KMS-11 (cell line): ENCODE results near the gene CALN1.

Experiments
- H2AFZ ChIP-seq: fragments of 200-600 bp; sonication (generic); 2 replicates; pipeline ENCODE4 v1.6.1; 2016; ENCODE audit warnings: antibody characterized with exemption, mixed run types, low read depth
- H3K27ac ChIP-seq: fragments of 200-600 bp; sonication (generic); 2 replicates; pipeline ENCODE4 v1.6.1; 2016; ENCODE audit warnings: mild to moderate bottlenecking, mixed run types
- H3K27me3 ChIP-seq: fragments of 200-600 bp; sonication (generic); 2 replicates; pipeline ENCODE4 v1.6.1; 2017; ENCODE audit warnings: mild to moderate bottlenecking, low read depth, mixed run types, moderate library complexity; ENCODE audit not compliant: insufficient read depth
- H3K36me3 ChIP-seq: fragments of 200-600 bp; sonication (generic); 2 replicates; pipeline ENCODE4 v1.6.1; 2017; ENCODE audit warnings: mild to moderate bottlenecking, mixed run types; ENCODE audit not compliant: insufficient read depth
- H3K4me1 ChIP-seq: fragments of 200-600 bp; sonication (generic); 2 replicates; pipeline ENCODE4 v1.6.1; 2016; ENCODE audit warnings: mild to moderate bottlenecking, low read depth, mixed run types; ENCODE audit not compliant: poor library complexity, severe bottlenecking
- H3K4me2 ChIP-seq: fragments of 200-600 bp; sonication (generic); 2 replicates; pipeline ENCODE4 v1.7.0; 2016; ENCODE audit warnings: mild to moderate bottlenecking, mixed run types
- H3K4me3 ChIP-seq: fragments of 200-600 bp; sonication (generic); IDR thresholded peaks from 2 replicates; pipeline ENCODE4 v1.6.1; 2017; ENCODE audit warnings: low read depth, low read length, mixed read lengths; ENCODE audit not compliant: insufficient read depth
- H3K79me2 ChIP-seq: fragments of 200-600 bp; sonication (generic); 2 replicates; pipeline ENCODE4 v1.6.1; 2016; ENCODE audit warnings: low read depth, mixed run types; ENCODE audit not compliant: insufficient read depth
- H3K9ac ChIP-seq: fragments of 200-600 bp; sonication (generic); 2 replicates; pipeline ENCODE4 v1.6.1; 2016; ENCODE audit warnings: mild to moderate bottlenecking, mixed run types
- H4K20me1 ChIP-seq: fragments of 200-600 bp; sonication (generic); 2 replicates; pipeline ENCODE4 v1.6.1; 2016; ENCODE audit warnings: mild to moderate bottlenecking, mixed run types; ENCODE audit not compliant: insufficient read depth
- TF ChIP-seq, protein P1 (sequence below): fragments of 200-600 bp; sonication (generic); conservative IDR thresholded peaks from 2 replicates; pipeline ENCODE4 v1.6.1; 2017; ENCODE audit warnings: low read depth, mild to moderate bottlenecking, antibody characterized with exemption, low read length, moderate library complexity, mixed read lengths

CALN1 gene

DNA sequence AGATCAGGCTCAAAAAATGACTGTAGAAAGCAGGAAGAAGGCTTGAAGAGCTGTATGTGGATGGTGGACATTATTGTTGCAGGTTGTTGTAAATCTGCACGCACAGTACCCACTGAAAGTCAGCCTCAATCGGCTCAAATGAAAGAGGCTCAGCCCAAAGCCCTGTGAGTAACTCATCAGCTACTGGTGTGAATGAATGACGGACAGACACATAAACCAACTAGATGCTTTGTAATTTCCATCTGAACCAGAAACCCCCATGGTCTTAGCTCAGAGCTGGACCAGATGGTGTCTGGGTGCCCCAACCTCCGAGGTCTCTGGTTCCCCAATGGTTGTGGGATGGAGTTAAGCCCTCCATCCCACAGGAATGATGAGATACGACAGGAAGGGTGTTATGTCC, 7.4 kb downstream of the CALN1 start:
- TF ChIP-seq, protein P1, sequence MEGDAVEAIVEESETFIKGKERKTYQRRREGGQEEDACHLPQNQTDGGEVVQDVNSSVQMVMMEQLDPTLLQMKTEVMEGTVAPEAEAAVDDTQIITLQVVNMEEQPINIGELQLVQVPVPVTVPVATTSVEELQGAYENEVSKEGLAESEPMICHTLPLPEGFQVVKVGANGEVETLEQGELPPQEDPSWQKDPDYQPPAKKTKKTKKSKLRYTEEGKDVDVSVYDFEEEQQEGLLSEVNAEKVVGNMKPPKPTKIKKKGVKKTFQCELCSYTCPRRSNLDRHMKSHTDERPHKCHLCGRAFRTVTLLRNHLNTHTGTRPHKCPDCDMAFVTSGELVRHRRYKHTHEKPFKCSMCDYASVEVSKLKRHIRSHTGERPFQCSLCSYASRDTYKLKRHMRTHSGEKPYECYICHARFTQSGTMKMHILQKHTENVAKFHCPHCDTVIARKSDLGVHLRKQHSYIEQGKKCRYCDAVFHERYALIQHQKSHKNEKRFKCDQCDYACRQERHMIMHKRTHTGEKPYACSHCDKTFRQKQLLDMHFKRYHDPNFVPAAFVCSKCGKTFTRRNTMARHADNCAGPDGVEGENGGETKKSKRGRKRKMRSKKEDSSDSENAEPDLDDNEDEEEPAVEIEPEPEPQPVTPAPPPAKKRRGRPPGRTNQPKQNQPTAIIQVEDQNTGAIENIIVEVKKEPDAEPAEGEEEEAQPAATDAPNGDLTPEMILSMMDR: no peak
- Histone ChIP-seq H3K27ac (no peak overlapping the region), H3K79me2 (no peaks in the 10 kb centered on the region), H4K20me1 (no peaks in the 10 kb centered on the region), H3K36me3 (no peaks in the 10 kb centered on the region), H2AFZ (no peak overlapping the region), H3K4me2 (no peak overlapping the region), H3K27me3 (no peaks in the 10 kb centered on the region), H3K4me1 (no peaks in the 10 kb centered on the region), H3K4me3 (no peak overlapping the region), H3K9ac (no peak overlapping the region)

DNA sequence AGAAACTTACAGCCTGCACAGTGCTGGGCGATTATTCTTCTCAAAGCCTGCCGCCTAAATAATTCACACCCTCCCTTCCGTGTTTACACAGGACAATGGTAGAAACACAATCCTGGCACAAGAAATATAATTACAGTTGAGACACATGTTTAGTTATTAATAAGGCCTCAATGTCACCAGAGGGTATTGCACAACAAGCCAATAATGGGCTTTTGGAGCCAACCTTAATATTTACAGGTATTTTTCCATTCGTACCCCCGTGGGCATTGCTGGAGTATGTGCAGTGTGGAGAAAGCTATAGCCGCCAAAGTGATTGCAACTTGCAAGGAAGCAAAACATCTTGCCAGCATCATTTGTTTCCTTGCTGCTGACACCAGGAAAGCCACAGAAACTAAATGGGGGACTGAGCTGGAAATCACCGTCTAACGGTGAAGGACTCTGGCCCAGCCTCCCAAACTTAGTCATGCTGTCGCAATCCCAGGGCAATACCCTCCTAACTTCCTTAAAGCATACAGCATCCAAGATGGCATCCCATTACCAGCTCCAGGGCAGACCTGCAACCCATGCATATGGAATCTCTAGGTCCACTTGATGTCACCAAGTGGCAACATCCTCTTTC, 8.6 kb downstream of the CALN1 start:
- no peaks in the 10 kb centered on the region for H4K20me1 ChIP-seq
- H3K79me2 ChIP-seq: no peaks in the 10 kb centered on the region
- H3K27me3 ChIP-seq: no peaks in the 10 kb centered on the region
- no peaks in the 10 kb centered on the region for H3K4me1 ChIP-seq
- H3K36me3 ChIP-seq: no peaks in the 10 kb centered on the region
- TF ChIP-seq, protein P1: no peak
- no peak overlapping the region for H2AFZ ChIP-seq
- H3K4me3 ChIP-seq: no peak overlapping the region
- H3K27ac ChIP-seq: no peak overlapping the region
- no peak overlapping the region for H3K4me2 ChIP-seq
- no peak overlapping the region for H3K9ac ChIP-seq

DNA sequence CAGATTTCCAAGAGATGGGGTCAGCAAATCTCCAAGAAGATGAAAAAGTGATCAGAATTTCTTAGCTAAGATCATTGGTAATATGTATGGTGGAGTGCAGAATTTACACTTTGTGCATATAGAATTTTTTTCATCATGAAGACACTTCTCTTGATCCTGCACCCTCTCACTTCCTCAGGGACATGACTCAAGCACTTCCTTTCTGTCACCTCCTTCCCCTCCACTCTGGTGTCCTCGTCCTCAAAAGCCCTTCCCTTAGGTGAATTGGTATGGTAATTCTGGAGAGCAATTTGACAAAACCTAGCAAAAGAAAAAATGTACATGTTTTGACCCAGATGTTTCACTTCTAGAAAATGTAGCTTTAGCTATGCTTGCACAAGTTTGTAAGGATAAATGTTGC, 18.1 kb downstream of the CALN1 start:
- Histone ChIP-seq H2AFZ (no peak overlapping the region), H3K4me3 (no peak overlapping the region), H3K4me1 (no peaks in the 10 kb centered on the region), H3K36me3 (no peaks in the 10 kb centered on the region), H3K27ac (no peak overlapping the region), H3K27me3 (no peaks in the 10 kb centered on the region), H3K9ac (no peak overlapping the region), H3K4me2 (no peak overlapping the region), H3K79me2 (no peaks in the 10 kb centered on the region), H4K20me1 (no peaks in the 10 kb centered on the region)
- TF ChIP-seq, protein P1: no peak

DNA sequence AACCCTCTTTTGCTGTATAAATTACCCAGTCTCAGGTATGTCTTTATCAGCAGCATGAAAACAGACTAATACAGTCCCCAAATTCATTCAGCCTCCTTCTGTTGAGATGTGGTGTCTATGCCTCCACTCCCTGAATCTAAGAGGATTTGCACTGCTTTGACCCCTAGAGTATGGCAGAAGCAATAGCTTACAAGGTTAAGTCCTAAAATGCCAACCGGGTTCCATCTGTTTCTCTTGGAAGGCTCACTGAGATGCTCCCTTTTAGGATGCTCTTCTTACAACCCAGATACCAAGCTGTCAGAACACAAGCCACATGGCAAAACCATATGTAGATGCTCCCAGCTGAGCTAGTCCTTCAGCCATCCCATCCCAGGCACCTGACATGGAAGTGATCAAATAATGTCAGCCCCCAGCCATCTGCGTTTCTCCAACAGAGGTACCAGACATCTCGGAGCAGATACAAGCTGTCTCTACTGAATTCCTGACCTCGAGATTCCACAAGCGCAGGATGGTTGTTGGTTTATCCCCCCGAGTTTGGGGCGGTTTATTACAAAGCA, 20.2 kb downstream of the CALN1 start:
- TF ChIP-seq, protein P1: no peak
- no peak overlapping the region for H2AFZ ChIP-seq
- H3K9ac ChIP-seq: no peak overlapping the region
- no peak overlapping the region for H3K27ac ChIP-seq
- no peaks in the 10 kb centered on the region for H3K79me2 ChIP-seq
- no peak overlapping the region for H3K4me3 ChIP-seq
- H3K27me3 ChIP-seq: no peaks in the 10 kb centered on the region
- no peak overlapping the region for H3K4me2 ChIP-seq
- no peaks in the 10 kb centered on the region for H4K20me1 ChIP-seq
- H3K4me1 ChIP-seq: no peaks in the 10 kb centered on the region
- no peaks in the 10 kb centered on the region for H3K36me3 ChIP-seq
